SK-N-SH (cell line): ENCODE data around the gene DNAJC2.
"Not testable (repeated sequence)": the region's sequence is repeated elsewhere in the genome, so short reads cannot be mapped to it uniquely, and the experiment has no call there.

Source experiments
- FOXJ3 ChIP-seq: sonication (generic); formaldehyde crosslinking; IDR thresholded peaks from 2 replicates; pipeline ENCODE4 v1.5.1; 2020; ENCODE audit warnings: mild to moderate bottlenecking, missing genetic modification reagents
- GABPA ChIP-seq: IDR thresholded peaks from 2 replicates; pipeline ENCODE4 v1.4.0; 2012; ENCODE audit warnings: low read depth, mild to moderate bottlenecking
- JUND ChIP-seq: IDR thresholded peaks from 2 replicates; pipeline ENCODE4 v1.4.0; 2012
- POLR2AphosphoS5 ChIP-seq: IDR thresholded peaks from 2 replicates; pipeline ENCODE4 v1.6.1; 2012; ENCODE audit warnings: low read depth, low read length
- RXRA ChIP-seq: IDR thresholded peaks from 2 replicates; pipeline ENCODE4 v1.4.0; 2012; ENCODE audit warnings: low read depth, mild to moderate bottlenecking, borderline replicate concordance
- SIN3A ChIP-seq: IDR thresholded peaks from 2 replicates; pipeline ENCODE4 v1.6.1; 2012; ENCODE audit warnings: low read depth, mild to moderate bottlenecking, low read length, moderate library complexity, borderline replicate concordance
- SMC3 ChIP-seq: IDR thresholded peaks from 2 replicates; pipeline ENCODE4 v1.6.1; 2012; ENCODE audit warnings: low read depth, low read length, improper control_type of control experiment
- TF ChIP-seq, protein P1 (sequence below): fragments of 150-350 bp; IDR thresholded peaks from 2 replicates; pipeline ENCODE4 v1.6.1; 2017; ENCODE audit warnings: antibody characterized with exemption, low read length, low read depth, borderline replicate concordance
- TF ChIP-seq, protein P2 (sequence below): fragments of 200-600 bp; sonication (generic); IDR thresholded peaks from 2 replicates; pipeline ENCODE4 v1.6.1; 2017; ENCODE audit warnings: antibody characterized with exemption, mild to moderate bottlenecking, moderate library complexity
- TF ChIP-seq, protein P3 (sequence below): fragments of 150-350 bp; IDR thresholded peaks from 2 replicates; pipeline ENCODE4 v1.6.1; 2016; ENCODE audit warnings: mild to moderate bottlenecking, low read depth, low read length

DNA sequence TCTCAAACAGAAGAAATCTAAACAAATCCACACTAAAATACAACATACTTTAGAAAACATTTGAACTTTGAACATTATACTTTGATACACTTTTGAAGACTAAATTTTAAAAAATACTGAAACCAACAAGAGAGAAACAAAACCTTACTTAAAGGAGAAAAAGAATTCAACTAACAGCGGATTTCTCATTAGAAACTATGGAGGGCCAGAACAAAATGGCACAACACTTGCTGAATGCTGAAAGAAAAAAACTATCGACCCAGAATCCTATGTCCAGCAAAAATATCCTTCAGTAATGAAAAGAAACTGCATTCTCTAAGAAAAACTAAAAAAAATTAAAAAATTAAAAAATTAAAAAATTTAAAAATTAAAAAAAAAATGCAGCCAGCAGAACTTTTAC lies 80.5 kb downstream of the DNAJC2 start:
- TF ChIP-seq RXRA; GABPA; POLR2AphosphoS5; SMC3; JUND; FOXJ3 (CRISPR knock-in tag); SIN3A: not testable (repeated sequence)
- TF ChIP-seq, protein P1, sequence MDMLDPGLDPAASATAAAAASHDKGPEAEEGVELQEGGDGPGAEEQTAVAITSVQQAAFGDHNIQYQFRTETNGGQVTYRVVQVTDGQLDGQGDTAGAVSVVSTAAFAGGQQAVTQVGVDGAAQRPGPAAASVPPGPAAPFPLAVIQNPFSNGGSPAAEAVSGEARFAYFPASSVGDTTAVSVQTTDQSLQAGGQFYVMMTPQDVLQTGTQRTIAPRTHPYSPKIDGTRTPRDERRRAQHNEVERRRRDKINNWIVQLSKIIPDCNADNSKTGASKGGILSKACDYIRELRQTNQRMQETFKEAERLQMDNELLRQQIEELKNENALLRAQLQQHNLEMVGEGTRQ: not testable (repeated sequence)
- TF ChIP-seq, protein P2, sequence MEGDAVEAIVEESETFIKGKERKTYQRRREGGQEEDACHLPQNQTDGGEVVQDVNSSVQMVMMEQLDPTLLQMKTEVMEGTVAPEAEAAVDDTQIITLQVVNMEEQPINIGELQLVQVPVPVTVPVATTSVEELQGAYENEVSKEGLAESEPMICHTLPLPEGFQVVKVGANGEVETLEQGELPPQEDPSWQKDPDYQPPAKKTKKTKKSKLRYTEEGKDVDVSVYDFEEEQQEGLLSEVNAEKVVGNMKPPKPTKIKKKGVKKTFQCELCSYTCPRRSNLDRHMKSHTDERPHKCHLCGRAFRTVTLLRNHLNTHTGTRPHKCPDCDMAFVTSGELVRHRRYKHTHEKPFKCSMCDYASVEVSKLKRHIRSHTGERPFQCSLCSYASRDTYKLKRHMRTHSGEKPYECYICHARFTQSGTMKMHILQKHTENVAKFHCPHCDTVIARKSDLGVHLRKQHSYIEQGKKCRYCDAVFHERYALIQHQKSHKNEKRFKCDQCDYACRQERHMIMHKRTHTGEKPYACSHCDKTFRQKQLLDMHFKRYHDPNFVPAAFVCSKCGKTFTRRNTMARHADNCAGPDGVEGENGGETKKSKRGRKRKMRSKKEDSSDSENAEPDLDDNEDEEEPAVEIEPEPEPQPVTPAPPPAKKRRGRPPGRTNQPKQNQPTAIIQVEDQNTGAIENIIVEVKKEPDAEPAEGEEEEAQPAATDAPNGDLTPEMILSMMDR: not testable (repeated sequence)
- TF ChIP-seq, protein P3, sequence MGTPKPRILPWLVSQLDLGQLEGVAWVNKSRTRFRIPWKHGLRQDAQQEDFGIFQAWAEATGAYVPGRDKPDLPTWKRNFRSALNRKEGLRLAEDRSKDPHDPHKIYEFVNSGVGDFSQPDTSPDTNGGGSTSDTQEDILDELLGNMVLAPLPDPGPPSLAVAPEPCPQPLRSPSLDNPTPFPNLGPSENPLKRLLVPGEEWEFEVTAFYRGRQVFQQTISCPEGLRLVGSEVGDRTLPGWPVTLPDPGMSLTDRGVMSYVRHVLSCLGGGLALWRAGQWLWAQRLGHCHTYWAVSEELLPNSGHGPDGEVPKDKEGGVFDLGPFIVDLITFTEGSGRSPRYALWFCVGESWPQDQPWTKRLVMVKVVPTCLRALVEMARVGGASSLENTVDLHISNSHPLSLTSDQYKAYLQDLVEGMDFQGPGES: not testable (repeated sequence)
